HG02763 (cell line): Measurements from ENCODE around the gene TBCK.

Experiments used
- ATAC-seq: cut with Tn5 transposase; IDR thresholded peaks from one replicate; pipeline ENCODE4 v1.9.1; 2021; ENCODE audit warnings: mild to moderate bottlenecking, moderate library complexity; ENCODE audit not compliant: unreplicated experiment

TBCK gene

DNA sequence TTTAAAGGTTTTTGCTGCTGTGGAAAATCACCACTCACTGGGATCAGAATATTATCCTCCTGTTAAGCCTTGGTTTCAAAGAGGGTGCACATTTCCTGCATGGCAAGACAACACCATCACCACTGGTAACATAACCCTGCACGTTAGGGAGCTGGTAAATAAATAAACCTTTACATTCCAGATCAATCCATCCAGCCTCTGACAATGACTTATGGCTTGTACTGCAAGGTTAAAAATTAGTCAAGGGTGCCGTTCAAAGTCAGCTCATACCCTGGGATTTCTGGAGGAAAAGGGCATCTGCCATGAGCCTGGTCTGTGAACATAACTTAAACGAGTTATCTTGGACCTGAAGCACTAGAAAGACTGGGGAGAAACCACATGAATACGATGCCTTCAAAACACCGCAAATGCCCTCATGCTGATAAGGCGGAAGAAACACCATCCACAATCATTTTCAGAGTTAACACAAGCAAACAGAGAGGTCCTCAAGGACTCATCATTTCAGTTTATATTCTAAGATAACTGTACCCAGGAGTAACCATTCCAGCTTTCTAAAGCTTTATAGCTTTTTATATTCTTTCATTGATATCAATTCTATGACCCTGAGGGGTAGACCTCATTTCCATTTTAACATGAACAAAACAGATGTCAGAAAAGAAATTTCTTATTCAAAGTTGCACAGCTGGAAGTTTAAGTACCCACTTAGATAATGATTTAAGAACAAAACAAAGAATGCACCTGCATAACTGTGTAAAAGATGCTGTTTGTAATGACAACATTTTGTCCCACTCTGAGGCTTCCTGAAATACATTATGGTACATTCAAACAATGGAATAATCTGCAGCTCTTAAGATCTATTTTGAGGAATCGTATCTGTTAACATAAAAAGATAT lies 317.6 kb downstream of the TBCK start:
- ATAC-seq: no peak

GRCh38 chr4:105996845-105997244 lies 319.2 kb downstream of the TBCK start:
- ATAC-seq: no peak

GRCh38 chr4:105994841-105995501 lies 321.0 kb downstream of the TBCK start:
- no peak for ATAC-seq

DNA sequence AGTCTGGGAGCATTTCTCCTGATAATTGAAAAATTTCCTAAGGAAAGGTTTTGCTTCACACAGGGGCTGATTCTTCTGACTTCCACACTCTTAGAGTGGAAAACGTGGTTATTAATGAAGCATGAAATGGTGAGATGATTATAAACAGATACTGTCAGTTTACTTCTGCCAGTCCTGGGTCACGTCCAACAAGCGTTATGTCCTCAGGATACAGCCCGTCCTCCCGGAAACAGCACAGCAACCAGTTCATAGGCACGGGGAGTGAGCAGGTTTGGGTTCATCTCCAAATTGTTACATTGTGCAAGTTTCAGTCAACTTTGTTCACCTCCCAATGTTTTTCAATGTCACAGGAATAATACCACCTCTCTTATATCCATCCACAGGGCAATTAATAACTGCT lies 321.9 kb downstream of the TBCK start:
- no peak for ATAC-seq

DNA sequence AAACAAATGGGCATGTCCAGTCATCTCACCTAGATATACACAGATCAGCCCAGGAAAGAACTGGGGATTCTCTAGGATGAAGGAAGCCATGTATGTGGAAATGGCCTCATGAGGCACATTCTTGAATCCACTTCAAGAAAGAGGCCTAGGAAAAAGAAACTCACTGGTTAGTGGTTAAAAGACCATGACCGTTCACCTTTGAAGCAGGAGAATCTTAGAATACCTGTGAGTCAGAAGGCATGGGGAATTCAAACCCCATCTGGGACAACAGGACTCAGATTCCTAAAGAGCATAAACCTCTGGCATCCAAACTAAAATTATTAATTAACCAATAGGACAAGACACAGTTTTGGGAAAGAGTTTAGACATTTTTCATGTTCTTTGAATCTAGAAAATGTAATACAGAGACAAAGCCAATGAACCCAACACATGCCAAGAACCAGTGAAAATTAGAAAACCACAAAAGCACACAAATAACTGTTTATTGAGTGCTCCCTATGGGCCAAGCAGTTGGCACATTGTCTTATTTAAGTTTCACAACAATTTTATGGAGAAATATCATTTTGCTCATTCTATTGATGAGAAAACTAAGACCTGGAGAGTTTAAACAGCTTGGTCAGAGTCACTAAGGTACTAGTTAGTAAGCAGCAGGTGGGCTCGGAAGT lies 323.2 kb downstream of the TBCK start:
- no peak for ATAC-seq

GRCh38 chr4:105991726-105992125 lies 324.3 kb downstream of the TBCK start:
- no peak for ATAC-seq
